ENCODE results near the gene ZNF564.
A peak's percentile ranks its signal among the peaks of the same experiment; 100 is the strongest.
"Not testable (repeated sequence)": the region's sequence is repeated elsewhere in the genome, so short reads cannot be mapped to it uniquely, and the experiment has no call there.

ZNF564 gene

GRCh38 chr19:12551060-12551832, at the start of gene ZNF564:
TSS of gene ZNF564 (minus strand) at chr19:12551482. CDS start at chr19:12551332, 150 bp downstream.
- Histone ChIP-seq H3K4me1 (ENCODE audit: control insufficient read depth, insufficient read depth, low read length) (peaks cover 16% of the 10 kb centered on the region), H3K36me3 (ENCODE audit: control insufficient read depth, insufficient read depth, low read length) (no peaks in the 10 kb centered on the region), H3K9me3 (ENCODE audit: control insufficient read depth, low read length) (no peaks in the 10 kb centered on the region), H3K27me3 (ENCODE audit: control insufficient read depth, insufficient read depth, low read length) (no peaks in the 10 kb centered on the region), H3K9ac (ENCODE audit: low read length) (peak within 1 kb of the TSS; percentile 91), H3K4me3 (ENCODE audit: low read length) (peak within 1 kb of the TSS; percentile 83)

DNA sequence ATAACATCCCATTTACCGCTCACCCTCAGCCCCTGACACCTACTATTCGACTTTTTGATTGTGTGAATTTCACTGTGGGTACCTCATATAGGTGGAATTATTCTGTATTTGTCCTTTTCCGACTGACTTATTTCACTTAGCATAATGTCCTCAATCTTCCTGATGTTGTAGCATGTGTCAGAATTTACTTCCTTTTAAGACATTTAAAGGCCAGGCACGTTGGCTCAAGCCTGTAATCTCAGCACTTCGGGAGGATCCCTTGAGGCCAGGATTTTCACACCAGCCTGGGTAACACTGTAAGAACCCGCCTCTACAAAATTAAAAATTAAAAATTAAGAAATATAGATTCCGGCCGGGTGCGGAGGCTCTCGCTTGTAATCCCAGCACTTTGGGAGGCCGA, 46.3 kb upstream of the ZNF564 start:
- no peaks in the 10 kb centered on the region for H3K36me3 ChIP-seq (ENCODE audit: control insufficient read depth, insufficient read depth, low read length)
- H3K4me1 ChIP-seq (ENCODE audit: control insufficient read depth, insufficient read depth, low read length), result no peaks in the 10 kb centered on the region
- no peaks in the 10 kb centered on the region for H3K27me3 ChIP-seq (ENCODE audit: control insufficient read depth, insufficient read depth, low read length)
- no peaks in the 10 kb centered on the region for H3K9me3 ChIP-seq (ENCODE audit: control insufficient read depth, low read length)
- no peak overlapping the region for H3K4me3 ChIP-seq (ENCODE audit: low read length)
- H3K9ac ChIP-seq (ENCODE audit: low read length), result no peak overlapping the region

DNA sequence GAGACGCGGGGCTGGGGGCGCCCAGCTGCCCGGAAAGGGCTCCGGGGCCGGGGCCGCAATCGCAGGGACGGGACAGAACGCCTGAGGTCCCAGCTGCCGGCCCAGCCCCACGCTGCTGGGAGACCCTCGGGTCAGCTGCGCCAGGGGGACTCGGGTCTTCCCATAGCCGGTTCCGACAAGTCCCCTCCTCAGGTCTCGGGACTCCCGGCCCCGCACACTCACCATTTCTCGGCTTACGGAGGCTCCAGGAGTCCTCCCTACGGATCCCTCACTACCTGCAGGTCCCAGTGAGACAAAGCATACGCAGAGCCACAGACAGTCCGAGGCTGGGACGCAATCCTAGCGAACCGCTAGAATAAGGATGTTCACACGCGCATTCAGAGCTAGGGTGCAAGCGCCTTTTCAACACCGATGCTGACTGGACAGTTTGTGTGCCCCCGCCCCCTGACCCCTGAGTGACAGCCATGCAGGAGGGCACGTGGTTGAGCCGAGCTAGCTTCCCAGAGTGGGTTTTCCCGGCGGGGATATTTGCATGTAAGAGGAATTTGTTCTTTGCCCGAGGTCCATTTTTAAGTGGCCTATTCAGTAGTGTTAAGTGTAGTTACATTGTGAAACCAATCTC, 45.8 kb upstream of the ZNF564 start:
- Histone ChIP-seq H3K4me3 (ENCODE audit: low read length) (no peak overlapping the region), H3K9me3 (ENCODE audit: control insufficient read depth, low read length) (no peaks in the 10 kb centered on the region), H3K4me1 (ENCODE audit: control insufficient read depth, insufficient read depth, low read length) (no peaks in the 10 kb centered on the region), H3K27me3 (ENCODE audit: control insufficient read depth, insufficient read depth, low read length) (no peaks in the 10 kb centered on the region), H3K36me3 (ENCODE audit: control insufficient read depth, insufficient read depth, low read length) (no peaks in the 10 kb centered on the region), H3K9ac (ENCODE audit: low read length) (no peak overlapping the region)

- no peaks in the 10 kb centered on the region for H3K36me3 ChIP-seq (ENCODE audit: control insufficient read depth, insufficient read depth, low read length)
- no peaks in the 10 kb centered on the region for H3K4me1 ChIP-seq (ENCODE audit: control insufficient read depth, insufficient read depth, low read length)
- no peaks in the 10 kb centered on the region for H3K9me3 ChIP-seq (ENCODE audit: control insufficient read depth, low read length)
- H3K4me3 ChIP-seq (ENCODE audit: low read length), result no peak overlapping the region
- no peak overlapping the region for H3K9ac ChIP-seq (ENCODE audit: low read length)
- H3K27me3 ChIP-seq (ENCODE audit: control insufficient read depth, insufficient read depth, low read length), result no peaks in the 10 kb centered on the region
Measured at GRCh38 chr19:12596485-12596884, 45.2 kb upstream of the ZNF564 start.

DNA sequence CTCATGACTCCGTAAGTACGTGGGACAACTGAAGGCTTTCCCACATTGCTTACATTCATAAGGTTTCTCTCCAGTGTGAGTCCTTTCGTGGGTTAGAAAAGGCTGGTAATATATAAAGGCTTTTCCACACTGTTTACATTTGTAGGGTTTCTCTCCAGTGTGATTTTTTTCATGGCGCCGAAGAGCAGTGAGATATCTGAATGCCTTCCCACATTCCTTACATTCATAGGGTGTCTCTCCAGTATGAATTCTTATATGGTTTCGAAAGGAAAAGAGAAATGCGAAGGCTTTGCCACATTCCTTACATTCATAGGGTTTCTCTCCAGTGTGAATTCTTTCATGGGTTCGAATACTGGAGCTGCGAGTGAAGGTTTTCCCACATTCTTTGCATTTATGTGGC, 29.8 kb upstream of the ZNF564 start:
- Histone ChIP-seq H3K36me3 (ENCODE audit: control insufficient read depth, insufficient read depth, low read length) (peaks cover 8% of the 10 kb centered on the region), H3K27me3 (ENCODE audit: control insufficient read depth, insufficient read depth, low read length) (no peaks in the 10 kb centered on the region), H3K9me3 (ENCODE audit: control insufficient read depth, low read length) (peaks cover 7% of the 10 kb centered on the region), H3K4me3 (ENCODE audit: low read length) (no peak overlapping the region), H3K4me1 (ENCODE audit: control insufficient read depth, insufficient read depth, low read length) (no peaks in the 10 kb centered on the region), H3K9ac (ENCODE audit: low read length) (no peak overlapping the region)

GRCh38 chr19:12580180-12580694, 29.0 kb upstream of the ZNF564 start:
- H3K4me1 ChIP-seq (ENCODE audit: control insufficient read depth, insufficient read depth, low read length), result no peaks in the 10 kb centered on the region
- H3K27me3 ChIP-seq (ENCODE audit: control insufficient read depth, insufficient read depth, low read length), result no peaks in the 10 kb centered on the region
- H3K9ac ChIP-seq (ENCODE audit: low read length), result no peak overlapping the region
- peaks cover 7% of the 10 kb centered on the region for H3K9me3 ChIP-seq (ENCODE audit: control insufficient read depth, low read length)
- peaks cover 8% of the 10 kb centered on the region for H3K36me3 ChIP-seq (ENCODE audit: control insufficient read depth, insufficient read depth, low read length)
- H3K4me3 ChIP-seq (ENCODE audit: low read length), result no peak overlapping the region

DNA sequence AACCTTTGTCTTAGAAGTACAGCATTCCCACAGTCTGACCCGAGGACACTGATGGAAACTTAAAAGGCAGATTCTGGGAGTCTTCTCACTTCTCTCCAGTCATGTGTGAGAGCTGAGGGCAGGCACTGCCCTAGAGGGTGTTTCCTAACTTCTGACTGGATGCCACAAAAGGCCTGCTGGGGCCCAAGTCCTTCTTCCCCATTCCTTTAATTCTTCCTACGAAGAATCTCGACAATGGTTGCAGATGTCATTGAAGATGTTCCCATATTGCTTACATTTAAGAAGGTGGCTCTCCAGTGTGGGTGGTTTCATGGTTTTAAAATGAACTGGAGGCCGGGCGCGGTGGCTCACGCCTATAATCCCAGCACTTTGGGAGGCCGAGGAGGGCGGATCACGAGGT, 27.4 kb upstream of the ZNF564 start:
- no peaks in the 10 kb centered on the region for H3K4me1 ChIP-seq (ENCODE audit: control insufficient read depth, insufficient read depth, low read length)
- H3K36me3 ChIP-seq (ENCODE audit: control insufficient read depth, insufficient read depth, low read length), result peaks cover 8% of the 10 kb centered on the region
- peaks cover 7% of the 10 kb centered on the region for H3K9me3 ChIP-seq (ENCODE audit: control insufficient read depth, low read length)
- no peaks in the 10 kb centered on the region for H3K27me3 ChIP-seq (ENCODE audit: control insufficient read depth, insufficient read depth, low read length)
- H3K4me3 ChIP-seq (ENCODE audit: low read length), result no peak overlapping the region
- no peak overlapping the region for H3K9ac ChIP-seq (ENCODE audit: low read length)

- Histone ChIP-seq H3K9ac (ENCODE audit: low read length) (no peak overlapping the region), H3K4me1 (ENCODE audit: control insufficient read depth, insufficient read depth, low read length) (no peaks in the 10 kb centered on the region), H3K4me3 (ENCODE audit: low read length) (no peak overlapping the region), H3K27me3 (ENCODE audit: control insufficient read depth, insufficient read depth, low read length) (no peaks in the 10 kb centered on the region), H3K9me3 (ENCODE audit: control insufficient read depth, low read length) (no peaks in the 10 kb centered on the region), H3K36me3 (ENCODE audit: control insufficient read depth, insufficient read depth, low read length) (no peaks in the 10 kb centered on the region)
Measured at GRCh38 chr19:12574036-12574435, 22.8 kb upstream of the ZNF564 start.

- no peaks in the 10 kb centered on the region for H3K27me3 ChIP-seq (ENCODE audit: control insufficient read depth, insufficient read depth, low read length)
- H3K9me3 ChIP-seq (ENCODE audit: control insufficient read depth, low read length), result no peaks in the 10 kb centered on the region
- no peaks in the 10 kb centered on the region for H3K36me3 ChIP-seq (ENCODE audit: control insufficient read depth, insufficient read depth, low read length)
- H3K4me1 ChIP-seq (ENCODE audit: control insufficient read depth, insufficient read depth, low read length), result peaks cover 6% of the 10 kb centered on the region
- H3K4me3 ChIP-seq (ENCODE audit: low read length), result no peak overlapping the region
- H3K9ac ChIP-seq (ENCODE audit: low read length), result no peak overlapping the region
Measured at GRCh38 chr19:12567951-12568350, 16.7 kb upstream of the ZNF564 start.

DNA sequence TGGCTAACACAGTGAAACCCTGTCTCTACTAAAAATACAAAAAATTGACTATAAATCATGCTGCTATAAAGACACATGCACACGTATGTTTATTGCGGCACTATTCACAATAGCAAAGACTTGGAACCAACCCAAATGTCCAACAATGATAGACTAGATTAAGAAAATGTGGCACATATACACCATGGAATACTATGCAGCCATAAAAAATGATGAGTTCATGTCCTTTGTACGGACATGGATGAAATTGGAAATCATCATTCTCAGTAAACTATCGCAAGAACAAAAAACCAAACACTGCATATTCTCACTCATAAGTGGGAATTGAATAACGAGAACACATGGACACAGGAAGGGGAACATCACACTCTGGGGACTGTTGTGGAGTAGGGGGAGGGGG, 15.1 kb upstream of the ZNF564 start:
- not testable (repeated sequence) for H3K27me3 ChIP-seq (ENCODE audit: control insufficient read depth, insufficient read depth, low read length); H3K4me1 ChIP-seq (ENCODE audit: control insufficient read depth, insufficient read depth, low read length); H3K4me3 ChIP-seq (ENCODE audit: low read length); H3K36me3 ChIP-seq (ENCODE audit: control insufficient read depth, insufficient read depth, low read length); H3K9ac ChIP-seq (ENCODE audit: low read length); H3K9me3 ChIP-seq (ENCODE audit: control insufficient read depth, low read length)

- Histone ChIP-seq H3K9ac (ENCODE audit: low read length) (no peak overlapping the region), H3K4me1 (ENCODE audit: control insufficient read depth, insufficient read depth, low read length) (peaks cover 6% of the 10 kb centered on the region), H3K36me3 (ENCODE audit: control insufficient read depth, insufficient read depth, low read length) (no peaks in the 10 kb centered on the region), H3K4me3 (ENCODE audit: low read length) (no peak overlapping the region), H3K27me3 (ENCODE audit: control insufficient read depth, insufficient read depth, low read length) (no peaks in the 10 kb centered on the region), H3K9me3 (ENCODE audit: control insufficient read depth, low read length) (no peaks in the 10 kb centered on the region)
Measured at GRCh38 chr19:12564016-12564664, 12.9 kb upstream of the ZNF564 start.

GRCh38 chr19:12555456-12555930, 4.2 kb upstream of the ZNF564 start:
- Histone ChIP-seq H3K4me3 (ENCODE audit: low read length) (no peak overlapping the region), H3K4me1 (ENCODE audit: control insufficient read depth, insufficient read depth, low read length) (peaks cover 5% of the 10 kb centered on the region), H3K9ac (ENCODE audit: low read length) (no peak overlapping the region), H3K9me3 (ENCODE audit: control insufficient read depth, low read length) (no peaks in the 10 kb centered on the region), H3K27me3 (ENCODE audit: control insufficient read depth, insufficient read depth, low read length) (no peaks in the 10 kb centered on the region), H3K36me3 (ENCODE audit: control insufficient read depth, insufficient read depth, low read length) (no peaks in the 10 kb centered on the region)
